Stimulated activated CD4-positive, alpha-beta T cell treated with anti-CD3 and anti-CD28 coated beads, Interleukin-15, amount 100 ng/mL, for 48 hours (primary cell): Measurements from ENCODE around the gene CRTC2.
A peak's percentile ranks its signal among the peaks of the same experiment; 100 is the strongest.

Source experiments
- DNase-seq, 2 donors: peaks; one replicate each; pipeline ENCODE4 v3.0.0-alpha.2; 2020; ENCODE audit warnings: low read depth in 2 of 2

Gene CRTC2

DNA sequence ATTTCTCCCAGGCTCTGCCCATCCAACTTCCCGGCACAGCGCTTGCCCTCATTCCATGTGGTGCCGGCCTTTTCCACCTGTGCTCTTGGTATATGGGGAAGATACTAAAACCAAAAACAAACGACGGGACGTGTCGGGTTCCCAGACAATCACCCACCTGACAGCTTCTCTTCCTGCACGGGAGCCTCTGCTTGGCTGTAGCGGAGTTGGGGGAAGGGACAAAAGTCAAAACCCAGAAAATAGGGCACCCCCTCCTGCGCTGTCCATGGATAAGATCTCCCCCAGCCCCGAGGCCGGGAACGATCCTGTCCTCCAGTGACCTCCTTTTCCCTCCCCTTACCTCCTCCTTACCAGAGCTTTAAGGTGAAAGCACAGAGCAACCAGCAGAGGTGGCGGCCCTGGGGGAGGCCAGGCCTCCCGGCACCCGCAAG lies 18.4 kb upstream of the CRTC2 start:
- no peak for DNase-seq

DNA sequence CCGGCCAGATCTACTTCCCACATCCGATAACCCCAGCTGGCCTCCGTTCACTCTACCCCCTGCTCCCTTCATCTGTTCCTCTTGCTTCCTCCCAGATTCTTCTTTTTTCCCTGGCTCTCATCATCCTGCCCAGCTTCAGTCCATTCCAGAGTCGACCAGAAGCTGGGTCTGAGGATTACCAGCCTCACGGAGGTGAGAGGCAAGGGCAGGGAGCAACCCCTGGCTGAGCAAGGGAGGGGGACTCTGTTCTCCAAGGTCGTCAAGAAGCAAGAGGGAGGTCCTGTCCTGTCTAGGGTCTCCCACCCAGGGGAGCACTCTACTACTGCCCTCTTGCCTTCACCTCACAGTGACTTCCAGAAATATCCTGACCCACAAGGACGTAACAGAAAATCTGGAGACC lies 15.1 kb upstream of the CRTC2 start:
- no peak for DNase-seq

- DNase-seq: no peak
Measured at GRCh38 chr1:153973071-153973470, 14.7 kb upstream of the CRTC2 start.

DNA sequence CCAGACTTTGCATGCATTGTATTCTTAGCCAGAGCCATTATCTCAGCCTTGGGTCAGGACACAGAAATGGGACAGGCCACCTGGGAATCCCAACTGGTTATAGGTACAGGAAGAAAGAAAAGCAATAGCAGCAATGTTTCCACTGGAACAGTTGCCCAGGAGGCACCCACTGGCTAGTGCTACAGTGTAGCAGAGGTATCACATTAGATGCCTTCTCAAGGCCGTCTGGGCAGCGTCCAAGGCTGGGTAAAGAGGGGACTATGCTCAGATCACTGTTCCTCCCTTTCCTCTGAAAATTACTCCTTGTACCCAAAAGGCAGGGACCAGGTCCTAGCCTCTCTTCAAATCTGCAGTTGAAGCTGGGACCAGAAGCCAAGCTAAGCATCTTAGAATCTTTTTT lies 11.9 kb upstream of the CRTC2 start:
- DNase-seq: no peak

GRCh38 chr1:153968972-153969371 lies 10.6 kb upstream of the CRTC2 start:
- DNase-seq: no peak

- no peak for DNase-seq
Measured at GRCh38 chr1:153968408-153968807, 10.0 kb upstream of the CRTC2 start.

GRCh38 chr1:153968000-153968363 lies 9.6 kb upstream of the CRTC2 start:
- DNase-seq: no peak

- DNase-seq: peak; percentile 74 to 76
Measured at GRCh38 chr1:153967107-153967999, 8.9 kb upstream of the CRTC2 start, which contains the start of gene CREB3L4. Gene CREB3L4, plus strand, starts transcription at chr1:153967902. Its CDS starts 624 bp downstream, at chr1:153968526.

DNA sequence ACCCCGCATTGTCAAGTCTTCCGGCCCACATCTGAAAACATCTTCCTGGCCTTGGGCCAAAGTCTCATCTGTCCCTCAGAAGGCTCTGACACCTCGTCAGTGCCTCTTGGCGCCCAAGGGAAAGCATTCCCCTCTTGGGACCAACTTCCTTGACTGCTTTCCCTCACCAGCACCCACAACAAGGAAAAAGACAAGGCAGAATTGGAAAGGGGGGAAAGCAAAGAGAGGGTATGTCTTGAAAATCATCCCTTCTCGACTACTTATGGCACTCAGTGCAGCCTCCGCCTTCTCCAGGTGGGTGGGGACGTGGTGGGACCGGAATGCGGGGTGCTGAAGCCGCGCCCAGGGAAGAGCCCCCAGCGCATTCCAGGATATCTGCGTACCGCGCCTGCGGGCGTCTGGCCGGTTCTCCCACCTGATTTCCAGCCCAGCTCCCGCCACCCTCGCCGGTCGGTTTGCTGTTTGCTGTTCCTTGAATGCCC lies 5.5 kb upstream of the CRTC2 start:
- DNase-seq: no peak

DNA sequence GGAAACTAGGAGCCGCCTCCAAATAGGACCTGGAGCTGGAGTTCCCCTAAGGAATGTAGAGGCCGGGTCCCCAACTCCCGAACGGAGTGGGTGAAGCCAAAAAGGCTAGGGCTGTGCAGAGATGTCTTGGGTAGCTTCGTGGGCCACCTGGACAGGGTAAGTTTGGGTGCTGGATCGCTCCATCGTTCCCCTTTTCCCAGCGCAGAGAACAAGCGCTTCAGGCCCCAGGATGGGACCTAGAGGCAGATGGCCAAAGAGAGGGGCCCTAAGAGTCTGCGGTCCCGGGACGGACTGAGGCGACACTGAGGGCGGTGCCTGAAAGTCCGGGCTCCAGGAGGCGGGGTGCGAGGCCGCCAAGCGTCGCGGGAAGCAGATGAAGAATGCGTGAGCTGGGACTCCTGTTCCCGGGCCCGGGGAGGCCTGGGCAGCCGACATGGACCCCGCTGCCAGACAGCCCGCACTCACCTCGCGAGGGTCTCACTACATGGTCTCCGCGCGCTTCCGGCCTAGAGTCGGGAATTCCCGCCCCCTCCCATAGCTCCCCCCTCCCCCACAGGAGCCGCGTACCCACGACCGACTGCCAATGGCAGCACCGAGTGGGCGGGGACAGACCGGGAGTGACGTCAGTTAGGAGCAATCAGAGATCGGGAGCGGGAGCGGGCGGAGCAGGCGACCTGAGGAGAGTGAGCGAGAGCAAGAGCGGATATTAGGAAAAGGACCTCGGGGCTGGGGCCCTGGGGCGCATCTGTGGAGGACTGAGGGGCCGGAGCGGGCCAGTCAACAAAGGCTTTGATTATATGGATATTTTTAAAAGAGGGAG lies 4.8 kb upstream of the CRTC2 start, which contains the start of gene SLC39A1:
SLC39A1 (minus strand) TSS at position 508 of the 820 bp plus-strand sequence. CDS start 822 bp downstream, outside the sequence.
- DNase-seq: peak; percentile 88 to 96

DNA sequence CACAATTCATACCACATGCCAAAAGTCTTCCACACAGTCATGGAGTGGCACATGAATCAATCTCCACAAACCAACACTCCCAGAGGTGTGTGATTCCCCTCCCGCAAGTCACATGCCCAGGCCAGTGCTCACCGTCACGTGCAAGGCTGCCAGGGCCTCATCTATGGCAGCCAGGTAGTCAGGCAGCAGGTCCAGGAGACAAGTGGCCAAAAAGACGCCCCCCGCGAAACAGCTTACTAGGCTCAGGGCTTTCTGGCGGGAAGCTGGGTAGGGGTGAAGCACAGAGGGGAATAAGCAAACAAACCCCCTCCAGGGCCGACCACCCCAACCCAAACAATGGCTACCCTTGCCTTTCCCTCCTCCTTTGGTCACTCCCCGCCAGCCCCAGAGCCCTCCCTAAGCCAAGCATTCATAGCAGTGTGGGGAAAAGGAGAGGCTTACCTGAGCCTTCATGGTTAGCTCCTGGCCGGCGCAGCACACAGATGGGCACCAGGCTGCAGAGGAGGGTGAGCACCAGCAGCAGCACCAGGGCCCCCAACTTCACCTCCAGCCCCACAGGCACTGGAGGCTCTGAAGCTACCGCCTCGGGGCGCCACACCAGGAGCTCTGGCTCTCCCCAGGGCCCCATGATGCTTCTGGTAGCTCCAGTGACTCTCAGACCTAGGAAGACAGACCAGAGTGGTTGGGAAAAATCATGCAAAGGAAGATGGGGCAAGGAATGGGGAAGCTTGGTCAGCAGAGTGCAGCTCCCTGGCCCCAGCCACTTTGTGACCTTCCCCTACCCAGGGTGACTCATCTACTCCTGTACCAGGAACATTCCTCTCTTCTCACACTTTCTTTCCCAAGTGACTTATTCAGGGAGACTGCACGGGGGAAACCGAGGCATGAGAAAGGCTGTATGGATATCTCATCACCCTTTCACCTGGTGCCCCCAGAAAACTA lies 3.9 kb upstream of the CRTC2 start:
- DNase-seq: no peak

- DNase-seq: no peak
Measured at GRCh38 chr1:153961421-153961820, 3.0 kb upstream of the CRTC2 start.

GRCh38 chr1:153960206-153960605 lies 1.8 kb upstream of the CRTC2 start:
- DNase-seq: no peak

DNA sequence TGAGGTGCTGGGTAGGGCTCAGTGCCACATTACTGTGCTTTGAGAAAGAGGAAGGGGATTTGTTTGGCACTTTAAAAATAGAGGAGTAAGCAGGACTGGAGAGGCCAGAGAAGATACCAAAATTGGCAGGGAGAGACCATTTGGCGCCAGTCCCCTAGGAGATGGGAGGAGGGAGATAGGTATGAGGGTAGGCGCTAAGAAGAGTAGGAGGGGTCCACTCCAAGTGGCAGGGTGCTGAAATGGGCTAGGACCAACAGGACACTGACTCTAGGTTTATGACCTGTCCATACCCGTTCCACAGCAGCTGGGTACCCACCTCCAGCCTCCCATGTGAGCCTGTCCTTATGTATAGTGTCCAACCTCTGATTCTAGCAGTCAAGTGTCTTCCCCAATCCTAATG lies 1.0 kb upstream of the CRTC2 start:
- no peak for DNase-seq

GRCh38 chr1:153958961-153959260 lies 499 bp upstream of the CRTC2 start:
- no peak for DNase-seq

DNA sequence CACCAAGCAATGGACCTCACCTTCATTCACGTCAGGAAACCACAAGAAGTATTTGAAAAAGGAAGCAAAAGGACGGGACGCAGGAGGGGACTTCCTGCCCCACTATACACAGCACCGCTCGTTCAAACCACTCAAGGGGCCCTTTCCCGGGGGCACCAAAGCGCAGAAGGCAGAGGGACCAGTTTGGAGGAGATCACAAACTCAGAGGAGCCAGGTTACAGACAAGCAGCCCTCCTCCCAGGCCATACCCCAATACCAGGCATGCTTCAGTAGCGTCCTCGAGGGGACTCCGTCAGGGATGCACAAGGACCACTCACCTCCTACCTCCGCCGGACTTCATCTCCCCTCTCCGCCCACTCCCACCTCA lies 685 bp downstream of the CRTC2 start:
- DNase-seq: no peak

DNA sequence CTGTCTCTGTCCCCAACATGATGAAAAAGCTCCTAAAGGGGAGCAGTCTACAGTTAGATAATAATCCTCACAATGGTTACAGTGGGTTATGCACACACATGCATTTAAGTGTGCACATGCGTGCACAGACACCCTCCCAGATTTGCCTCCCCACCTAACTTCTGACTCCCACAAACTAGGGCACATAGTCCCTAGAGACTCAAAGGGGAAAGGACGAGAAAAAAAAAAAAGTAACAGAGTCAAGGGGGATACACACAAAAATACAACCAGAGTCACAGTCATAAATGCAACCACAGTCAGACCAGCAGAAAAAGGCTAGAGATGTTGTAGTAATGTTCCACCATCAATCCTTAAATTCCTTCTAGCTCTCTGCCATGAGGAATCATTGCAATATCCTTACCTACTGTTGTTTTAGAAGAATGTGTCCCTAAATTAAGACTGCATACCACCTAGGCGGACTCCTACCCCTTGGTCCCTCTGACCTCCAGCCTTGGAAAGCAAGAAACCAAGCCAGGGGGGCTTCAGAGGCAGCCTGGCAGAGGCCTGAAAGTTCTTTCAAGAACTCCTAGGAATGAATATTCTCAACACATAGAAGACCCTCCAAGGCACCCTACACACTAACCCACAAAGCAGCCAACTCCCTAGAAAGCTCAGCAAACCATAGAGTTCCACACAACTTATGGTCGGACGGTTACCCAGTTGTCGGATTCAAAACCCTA lies 1.3 kb downstream of the CRTC2 start:
- DNase-seq: no peak

GRCh38 chr1:153954826-153955225 lies 3.6 kb downstream of the CRTC2 start:
- no peak for DNase-seq

DNA sequence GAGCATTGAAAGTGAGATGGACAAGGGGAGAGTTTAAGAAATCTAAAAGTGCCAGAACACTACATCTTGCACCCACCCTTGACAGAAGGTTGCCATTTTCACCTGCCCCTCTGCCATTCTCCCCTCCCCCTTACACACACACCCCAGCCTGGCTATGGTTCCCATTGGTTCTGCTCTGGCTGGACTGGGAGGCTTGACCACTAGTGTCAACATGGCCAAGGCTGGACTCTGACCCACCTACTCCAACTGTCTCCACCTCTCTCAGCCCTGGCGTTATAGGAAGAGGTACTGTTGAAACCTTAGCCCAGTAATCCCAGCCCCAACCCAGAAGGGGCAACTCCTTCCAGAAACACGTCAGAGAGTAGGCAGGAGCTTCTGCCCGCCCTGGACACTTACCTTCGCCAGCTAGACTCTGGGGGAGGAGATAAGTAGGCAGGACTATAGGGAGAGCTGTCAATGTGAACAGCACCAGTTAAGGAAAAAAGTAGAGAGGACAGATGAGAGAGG lies 4.5 kb downstream of the CRTC2 start:
- no peak for DNase-seq

GRCh38 chr1:153951801-153952200 lies 6.6 kb downstream of the CRTC2 start:
- DNase-seq: no peak

DNA sequence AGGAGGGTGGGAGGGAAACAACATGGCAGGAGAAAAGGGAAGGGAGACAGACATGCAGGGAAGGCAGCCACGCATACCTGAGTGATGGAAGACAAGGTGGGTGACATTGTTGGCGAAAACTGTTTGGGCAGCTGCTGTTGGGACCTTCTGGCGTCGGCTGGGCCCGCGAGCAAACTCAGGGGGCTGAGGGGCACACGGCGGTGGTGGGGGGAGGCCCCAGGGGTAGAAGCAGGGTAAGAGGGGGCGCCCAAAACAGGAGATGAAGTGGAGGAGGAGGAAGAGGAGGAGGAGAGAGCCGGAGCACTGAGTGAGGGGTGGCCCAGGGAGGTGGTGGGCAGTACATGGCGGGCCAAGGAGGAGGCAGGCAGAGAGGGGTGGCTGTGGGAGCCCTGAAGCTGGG lies 7.2 kb downstream of the CRTC2 start:
- DNase-seq: no peak
